ENCODE data around the gene STPG4.

The STPG4 gene

GRCh38 chr2:47054036-47054555 is 101.0 kb downstream of the STPG4 start:
- ATAC-seq: no peak

GRCh38 chr2:47052847-47053246 is 102.3 kb downstream of the STPG4 start:
- TF ChIP-seq OSR1 (CRISPR knock-in tag; IDR thresholded peaks at IDR 0.05) (no peak), PATZ1 (CRISPR knock-in tag; IDR thresholded peaks at IDR 0.05; ENCODE audit: borderline replicate concordance) (no peak), PPARA (CRISPR knock-in tag; IDR thresholded peaks at IDR 0.05; ENCODE audit: borderline replicate concordance) (no peak), ZNF565 (CRISPR knock-in tag; conservative IDR thresholded peaks at IDR 0.05; ENCODE audit: low read depth) (no peak), ZFP30 (CRISPR knock-in tag; IDR thresholded peaks at IDR 0.05) (no peak), SNAI2 (CRISPR knock-in tag; IDR thresholded peaks at IDR 0.05) (no peak), TSHZ2 (CRISPR knock-in tag; IDR thresholded peaks at IDR 0.05) (no peak), TCF4 (CRISPR knock-in tag; IDR thresholded peaks at IDR 0.05; ENCODE audit: borderline replicate concordance) (no peak), ZNF8 (CRISPR knock-in tag; IDR thresholded peaks at IDR 0.05) (no peak), POU6F1 (CRISPR knock-in tag; IDR thresholded peaks at IDR 0.05; ENCODE audit: borderline replicate concordance, low read depth) (no peak), TOX (CRISPR knock-in tag; IDR thresholded peaks at IDR 0.05; ENCODE audit: borderline replicate concordance) (no peak), RARB (CRISPR knock-in tag; IDR thresholded peaks at IDR 0.05) (no peak), CSRNP3 (CRISPR knock-in tag; IDR thresholded peaks at IDR 0.05) (no peak), CSDC2 (CRISPR knock-in tag; IDR thresholded peaks at IDR 0.05) (no peak), ISL1 (CRISPR knock-in tag; IDR thresholded peaks at IDR 0.05) (no peak), ESRRG (CRISPR knock-in tag; IDR thresholded peaks at IDR 0.05) (no peak), ZNF70 (CRISPR knock-in tag; IDR thresholded peaks at IDR 0.05) (no peak), CREB5 (CRISPR knock-in tag; IDR thresholded peaks at IDR 0.05; ENCODE audit: low read depth) (no peak), ZC3H10 (CRISPR knock-in tag; IDR thresholded peaks at IDR 0.05) (no peak)
- ATAC-seq: no peak

More at GRCh38 chr2:47054036-47054555, 101.0 kb downstream of the STPG4 start:
- TF ChIP-seq OSR1 (CRISPR knock-in tag; IDR thresholded peaks at IDR 0.05) (no peak), TSHZ2 (CRISPR knock-in tag; IDR thresholded peaks at IDR 0.05) (no peak), ZC3H10 (CRISPR knock-in tag; IDR thresholded peaks at IDR 0.05) (no peak), CREB5 (CRISPR knock-in tag; IDR thresholded peaks at IDR 0.05; ENCODE audit: low read depth) (no peak), CSDC2 (CRISPR knock-in tag; IDR thresholded peaks at IDR 0.05) (no peak), PPARA (CRISPR knock-in tag; IDR thresholded peaks at IDR 0.05; ENCODE audit: borderline replicate concordance) (no peak), GLIS3 (CRISPR knock-in tag; IDR thresholded peaks at IDR 0.05) (no peak), BACH2 (CRISPR knock-in tag; IDR thresholded peaks at IDR 0.05; ENCODE audit: borderline replicate concordance) (no peak)
